ENCODE data around the gene SPHK1.
A peak's percentile ranks its signal among the peaks of the same experiment; 100 is the strongest.
"Not testable (repeated sequence)": the region's sequence is repeated elsewhere in the genome, so short reads cannot be mapped to it uniquely, and the experiment has no call there.

SPHK1 gene

GRCh38 chr17:76354747-76355310 is 29.6 kb upstream of the SPHK1 start:
- no peak for ATAC-seq
- H3K27ac Mint-ChIP-seq, result peak overlapping the region; percentile 22
- H3K4me3 Mint-ChIP-seq, result peak overlapping the region; percentile 95
- peaks cover 1% of the 10 kb centered on the region for H3K27me3 Mint-ChIP-seq
- H3K36me3 Mint-ChIP-seq (ENCODE audit: low read depth), result no peaks in the 10 kb centered on the region
- no peaks in the 10 kb centered on the region for H3K9me3 Mint-ChIP-seq
- DNase-seq, result peak; percentile 8
- peaks cover 25% of the 10 kb centered on the region for H3K4me1 Mint-ChIP-seq

GRCh38 chr17:76356803-76357456 is 27.5 kb upstream of the SPHK1 start:
- Mint-ChIP-seq H3K27me3 (peaks cover 1% of the 10 kb centered on the region), H3K36me3 (ENCODE audit: low read depth) (no peaks in the 10 kb centered on the region), H3K4me3 (no peak overlapping the region), H3K9me3 (no peaks in the 10 kb centered on the region), H3K27ac (no peak overlapping the region), H3K4me1 (peaks cover 20% of the 10 kb centered on the region)
- DNase-seq (no peak), ATAC-seq (no peak)

GRCh38 chr17:76357597-76358158 is 26.7 kb upstream of the SPHK1 start:
- Mint-ChIP-seq H3K36me3 (ENCODE audit: low read depth) (no peaks in the 10 kb centered on the region), H3K4me3 (no peak overlapping the region), H3K9me3 (no peaks in the 10 kb centered on the region), H3K4me1 (peaks cover 16% of the 10 kb centered on the region), H3K27me3 (peaks cover 1% of the 10 kb centered on the region), H3K27ac (no peak overlapping the region)
- ATAC-seq (no peak), DNase-seq (no peak)

DNA sequence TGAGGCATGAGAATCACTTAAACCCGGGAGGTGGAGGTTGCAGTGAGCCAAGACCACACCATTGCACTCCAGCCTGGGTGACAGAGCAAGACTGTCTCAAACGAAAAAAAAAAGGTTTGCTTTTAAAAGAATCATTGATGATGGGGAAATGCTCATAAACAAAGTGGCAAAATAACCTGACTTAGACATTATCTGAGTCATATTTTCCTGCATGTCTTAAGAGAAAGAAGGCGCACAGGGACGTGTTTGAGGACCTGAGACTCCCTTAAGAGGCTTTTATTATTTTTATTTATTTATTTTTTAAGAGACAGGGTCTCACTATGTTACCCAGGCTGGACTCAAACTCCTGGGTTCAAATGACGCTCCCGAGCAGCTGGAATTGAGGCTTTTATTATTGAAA is 25.0 kb upstream of the SPHK1 start:
- Mint-ChIP-seq H3K9me3 (no peaks in the 10 kb centered on the region), H3K27ac (no peak overlapping the region), H3K27me3 (peaks cover 1% of the 10 kb centered on the region), H3K36me3 (ENCODE audit: low read depth) (no peaks in the 10 kb centered on the region), H3K4me1 (peaks cover 7% of the 10 kb centered on the region), H3K4me3 (no peak overlapping the region)
- ATAC-seq (no peak), DNase-seq (no peak)

- not testable (repeated sequence) for H3K36me3 Mint-ChIP-seq (ENCODE audit: low read depth); H3K4me3 Mint-ChIP-seq; ATAC-seq; H3K27me3 Mint-ChIP-seq; H3K27ac Mint-ChIP-seq; H3K9me3 Mint-ChIP-seq; DNase-seq; H3K4me1 Mint-ChIP-seq
Observed at GRCh38 chr17:76359776-76360175, 24.6 kb upstream of the SPHK1 start.

DNA sequence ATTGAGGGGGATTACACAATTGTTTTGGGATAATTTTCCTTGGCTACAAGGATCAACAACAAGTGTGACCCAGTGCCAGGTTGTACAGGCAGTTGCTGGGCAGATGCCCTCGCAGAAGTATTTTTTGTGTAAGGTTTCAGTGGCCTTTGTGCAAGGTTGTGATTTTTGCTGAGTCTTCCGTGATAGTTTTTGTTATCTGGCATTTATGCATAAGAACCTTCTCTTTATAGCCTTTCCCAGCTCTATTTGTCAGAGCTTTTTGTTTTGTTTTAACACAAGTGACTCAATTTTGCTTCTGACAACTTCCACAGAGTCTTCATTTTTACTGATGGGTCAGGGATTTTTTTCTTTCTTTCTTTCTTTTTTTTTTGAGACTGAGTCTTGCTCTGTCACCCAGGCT is 23.9 kb upstream of the SPHK1 start:
- Mint-ChIP-seq H3K27me3 (peaks cover 1% of the 10 kb centered on the region), H3K4me1 (no peaks in the 10 kb centered on the region), H3K27ac (no peak overlapping the region), H3K9me3 (no peaks in the 10 kb centered on the region), H3K4me3 (no peak overlapping the region), H3K36me3 (ENCODE audit: low read depth) (no peaks in the 10 kb centered on the region)
- DNase-seq, result no peak
- ATAC-seq, result no peak

DNA sequence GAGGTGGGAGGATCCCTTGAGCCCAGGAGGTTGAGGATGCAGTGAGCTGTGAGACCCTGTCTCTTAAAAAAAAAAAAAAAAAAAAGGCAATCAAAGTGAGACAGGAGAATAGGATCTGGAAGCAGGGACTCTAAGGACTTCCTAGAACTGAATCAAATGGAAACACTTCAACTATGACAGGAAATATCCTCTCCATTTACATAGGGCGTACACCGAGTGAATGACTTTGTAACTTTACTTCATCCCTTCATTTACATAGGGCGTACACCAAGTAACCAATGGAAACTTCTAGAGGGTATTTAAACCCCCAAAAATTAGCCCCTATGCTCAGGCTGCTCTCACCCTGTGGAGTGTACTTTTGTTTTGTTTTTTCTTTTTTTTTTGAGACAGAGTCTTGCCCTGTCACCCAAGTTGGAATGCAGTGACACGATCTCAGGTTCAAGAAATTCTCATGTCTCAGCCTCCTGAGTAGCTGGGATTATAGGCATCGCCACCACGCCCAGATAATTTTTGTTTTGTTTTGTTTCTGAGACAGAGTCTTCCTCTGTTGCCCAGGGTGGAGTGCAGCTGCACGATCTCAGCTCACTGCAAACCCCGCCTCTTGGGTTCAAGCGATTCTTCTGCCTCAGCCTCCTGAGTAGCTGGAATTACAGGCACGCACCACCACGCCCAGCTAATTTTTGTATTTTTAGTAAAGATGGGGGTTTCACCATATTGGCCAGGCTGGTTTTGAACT is 21.1 kb upstream of the SPHK1 start:
- Mint-ChIP-seq H3K9me3 (no peaks in the 10 kb centered on the region), H3K36me3 (ENCODE audit: low read depth) (no peaks in the 10 kb centered on the region), H3K27ac (no peak overlapping the region), H3K4me3 (no peak overlapping the region), H3K4me1 (no peaks in the 10 kb centered on the region), H3K27me3 (peaks cover 1% of the 10 kb centered on the region)
- DNase-seq (no peak), ATAC-seq (no peak)

GRCh38 chr17:76365256-76365903 is 19.0 kb upstream of the SPHK1 start:
- Mint-ChIP-seq H3K9me3 (no peaks in the 10 kb centered on the region), H3K27me3 (no peaks in the 10 kb centered on the region), H3K4me1 (no peaks in the 10 kb centered on the region), H3K4me3 (no peak overlapping the region), H3K36me3 (ENCODE audit: low read depth) (no peaks in the 10 kb centered on the region), H3K27ac (no peak overlapping the region)
- DNase-seq (no peak), ATAC-seq (no peak)

GRCh38 chr17:76366247-76366646 is 18.2 kb upstream of the SPHK1 start:
- H3K27me3 Mint-ChIP-seq, result no peaks in the 10 kb centered on the region
- no peak overlapping the region for H3K27ac Mint-ChIP-seq
- no peaks in the 10 kb centered on the region for H3K4me1 Mint-ChIP-seq
- no peak for DNase-seq
- no peaks in the 10 kb centered on the region for H3K9me3 Mint-ChIP-seq
- no peaks in the 10 kb centered on the region for H3K36me3 Mint-ChIP-seq (ENCODE audit: low read depth)
- no peak for ATAC-seq
- H3K4me3 Mint-ChIP-seq, result no peak overlapping the region

- Mint-ChIP-seq H3K4me3 (no peak overlapping the region), H3K9me3 (no peaks in the 10 kb centered on the region), H3K36me3 (ENCODE audit: low read depth) (no peaks in the 10 kb centered on the region), H3K4me1 (peaks cover 4% of the 10 kb centered on the region), H3K27ac (no peak overlapping the region), H3K27me3 (no peaks in the 10 kb centered on the region)
- ATAC-seq, result no peak
- DNase-seq, result no peak
Observed at GRCh38 chr17:76367642-76368041, 16.8 kb upstream of the SPHK1 start.

DNA sequence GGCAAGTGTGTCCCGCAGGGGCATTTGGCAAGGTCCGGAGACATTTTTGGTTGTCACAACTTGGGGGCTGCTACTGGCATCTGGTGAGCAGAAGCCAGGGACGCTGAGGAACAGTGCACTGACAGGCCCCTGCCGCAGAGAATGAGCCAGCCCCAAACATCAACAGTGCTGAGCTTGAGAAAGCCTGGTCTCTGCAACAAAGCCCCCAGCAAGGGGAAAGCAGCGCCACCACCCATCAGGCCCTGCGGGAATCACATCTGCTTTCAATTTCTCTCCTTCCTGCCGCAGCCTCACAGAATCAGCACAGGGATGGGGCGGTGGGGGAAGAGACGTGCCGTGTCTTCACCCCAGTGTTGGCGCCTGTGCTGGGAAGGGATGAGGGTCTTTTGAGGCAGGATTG is 15.9 kb upstream of the SPHK1 start:
- H3K9me3 Mint-ChIP-seq, result no peaks in the 10 kb centered on the region
- H3K36me3 Mint-ChIP-seq (ENCODE audit: low read depth), result no peaks in the 10 kb centered on the region
- H3K27me3 Mint-ChIP-seq, result no peaks in the 10 kb centered on the region
- no peak overlapping the region for H3K27ac Mint-ChIP-seq
- DNase-seq (no peak), ATAC-seq (no peak)
- peaks cover 4% of the 10 kb centered on the region for H3K4me1 Mint-ChIP-seq
- H3K4me3 Mint-ChIP-seq, result no peak overlapping the region

- Mint-ChIP-seq H3K4me3 (no peak overlapping the region), H3K27ac (no peak overlapping the region), H3K9me3 (no peaks in the 10 kb centered on the region), H3K36me3 (ENCODE audit: low read depth) (no peaks in the 10 kb centered on the region), H3K27me3 (no peaks in the 10 kb centered on the region), H3K4me1 (peaks cover 4% of the 10 kb centered on the region)
- DNase-seq (no peak), ATAC-seq (no peak)
Observed at GRCh38 chr17:76369379-76369778, 15.0 kb upstream of the SPHK1 start.

GRCh38 chr17:76369804-76370203 is 14.6 kb upstream of the SPHK1 start:
- Mint-ChIP-seq H3K27ac (no peak overlapping the region), H3K36me3 (ENCODE audit: low read depth) (no peaks in the 10 kb centered on the region), H3K4me1 (peaks cover 4% of the 10 kb centered on the region), H3K9me3 (no peaks in the 10 kb centered on the region), H3K27me3 (no peaks in the 10 kb centered on the region), H3K4me3 (no peak overlapping the region)
- DNase-seq (no peak), ATAC-seq (no peak)

DNA sequence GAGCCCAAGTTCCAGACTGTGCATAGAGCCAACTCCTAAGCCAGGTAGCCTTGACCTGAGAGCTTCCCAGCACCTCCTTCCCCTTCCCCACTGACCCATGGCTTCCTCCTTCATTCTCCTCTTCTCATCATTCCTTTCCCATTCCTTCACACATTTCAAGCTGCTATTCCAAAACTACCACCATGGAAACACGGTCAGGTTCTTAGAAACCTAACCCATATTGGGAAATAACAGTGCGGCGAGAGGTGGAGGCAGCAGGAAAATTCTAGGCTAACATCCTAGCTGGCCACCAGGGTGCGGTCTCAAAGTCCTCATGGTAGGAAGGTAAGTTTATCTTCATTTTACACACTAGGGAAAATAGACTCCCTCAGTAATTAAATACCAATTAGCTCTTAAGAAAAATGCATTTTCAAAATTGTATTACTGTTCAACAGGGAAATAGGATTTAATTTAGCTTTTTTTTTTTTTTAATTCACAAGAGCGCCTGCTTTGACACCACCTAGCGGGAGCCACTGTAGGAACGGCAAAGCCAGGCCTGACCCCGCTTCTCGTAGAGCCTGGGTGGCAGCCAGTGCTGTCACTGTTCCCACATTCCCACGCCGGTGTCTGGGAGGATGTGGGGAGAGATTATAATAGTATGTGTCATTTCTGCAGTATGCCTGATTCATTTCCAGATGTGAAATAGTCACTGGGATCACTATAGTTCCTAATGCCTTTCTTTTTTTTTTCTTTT is 14.0 kb upstream of the SPHK1 start:
- DNase-seq (no peak), ATAC-seq (no peak)
- no peaks in the 10 kb centered on the region for H3K9me3 Mint-ChIP-seq
- peaks cover 4% of the 10 kb centered on the region for H3K4me1 Mint-ChIP-seq
- no peaks in the 10 kb centered on the region for H3K36me3 Mint-ChIP-seq (ENCODE audit: low read depth)
- H3K27me3 Mint-ChIP-seq, result no peaks in the 10 kb centered on the region
- H3K27ac Mint-ChIP-seq, result no peak overlapping the region
- H3K4me3 Mint-ChIP-seq, result no peak overlapping the region

All from activated naive CD8-positive, alpha-beta T cell treated with anti-CD3 and anti-CD28 coated beads, Interleukin-2, amount 50 U/mL, for 24 hours (primary cell).